ENCODE data around the gene MORC1.

- TF ChIP-seq CTCF (IDR thresholded peaks at IDR 0.05; ENCODE audit: borderline replicate concordance, extremely low read depth, low read length, poor library complexity, severe bottlenecking): no peak
- TF ChIP-seq EZH2 (IDR thresholded peaks at IDR 0.05; ENCODE audit: borderline replicate concordance, low read depth, low read length, severe bottlenecking): no peak
These were observed 186.9 kb downstream of the MORC1 start for GRCh38 chr3:108931035-108931434.

All from DND-41 (cell line).